IPS DF 4.7 (cell line): ENCODE data around the gene AJAP1.
"Not testable (repeated sequence)": the region's sequence is repeated elsewhere in the genome, so short reads cannot be mapped to it uniquely, and the experiment has no call there.

Experiments used
- DNase-seq: peaks from one replicate; pipeline ENCODE4 v3.0.0-alpha.2; 2013; ENCODE audit warnings: low spot score; ENCODE audit errors: extremely low read depth

AJAP1 gene, protein sequence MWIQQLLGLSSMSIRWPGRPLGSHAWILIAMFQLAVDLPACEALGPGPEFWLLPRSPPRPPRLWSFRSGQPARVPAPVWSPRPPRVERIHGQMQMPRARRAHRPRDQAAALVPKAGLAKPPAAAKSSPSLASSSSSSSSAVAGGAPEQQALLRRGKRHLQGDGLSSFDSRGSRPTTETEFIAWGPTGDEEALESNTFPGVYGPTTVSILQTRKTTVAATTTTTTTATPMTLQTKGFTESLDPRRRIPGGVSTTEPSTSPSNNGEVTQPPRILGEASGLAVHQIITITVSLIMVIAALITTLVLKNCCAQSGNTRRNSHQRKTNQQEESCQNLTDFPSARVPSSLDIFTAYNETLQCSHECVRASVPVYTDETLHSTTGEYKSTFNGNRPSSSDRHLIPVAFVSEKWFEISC

DNA sequence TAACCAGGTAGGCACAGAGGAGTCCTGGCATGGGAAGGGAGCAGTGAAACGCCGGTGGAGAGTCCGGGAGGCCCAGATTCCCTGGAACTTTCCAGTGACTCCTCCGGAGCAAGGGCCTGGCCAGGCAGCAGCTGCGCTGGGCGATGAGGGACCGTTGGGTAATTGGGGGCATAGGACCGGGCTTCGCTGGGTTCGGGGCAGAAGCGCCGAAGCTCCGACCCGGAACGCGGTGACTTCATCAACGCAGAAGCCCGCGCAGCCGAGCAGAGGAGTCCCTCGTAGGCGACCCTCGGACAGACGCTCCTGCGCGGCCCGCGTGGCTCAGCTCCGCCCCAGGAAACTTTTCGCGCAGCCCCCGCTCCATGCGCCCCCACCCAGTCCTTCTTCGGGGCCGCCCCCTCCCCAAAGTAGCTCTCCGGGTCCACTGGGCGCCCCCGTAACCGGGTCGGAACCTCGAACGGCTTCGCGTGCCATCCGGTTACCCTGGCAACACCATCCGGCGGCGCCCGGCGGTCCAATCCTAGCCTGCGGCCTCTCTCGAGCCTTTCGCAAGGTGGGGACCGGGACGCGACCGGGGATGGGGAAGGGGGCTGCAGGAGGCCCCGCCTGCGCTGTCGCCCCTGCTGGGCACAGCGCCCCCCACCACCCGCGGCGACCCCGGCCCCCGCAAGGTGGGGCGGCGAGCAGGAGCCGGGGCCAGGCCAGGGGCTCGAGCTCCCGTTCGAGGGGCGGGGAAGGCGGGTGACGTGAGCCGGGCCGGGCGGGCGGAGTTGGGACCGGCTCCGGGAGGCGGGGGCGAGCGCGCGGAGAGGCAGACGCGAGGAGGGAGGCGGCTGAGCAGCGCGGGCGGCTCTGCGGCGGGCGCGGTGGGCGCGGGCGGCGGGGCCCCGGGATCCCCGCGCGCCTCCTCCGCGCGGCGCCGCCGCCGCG lies at the start of gene AJAP1:
Gene AJAP1 (plus strand): TSS at position 814 of the 930 bp plus-strand sequence. CDS start 817 bp downstream, outside the sequence.
- DNase-seq: no peak

DNA sequence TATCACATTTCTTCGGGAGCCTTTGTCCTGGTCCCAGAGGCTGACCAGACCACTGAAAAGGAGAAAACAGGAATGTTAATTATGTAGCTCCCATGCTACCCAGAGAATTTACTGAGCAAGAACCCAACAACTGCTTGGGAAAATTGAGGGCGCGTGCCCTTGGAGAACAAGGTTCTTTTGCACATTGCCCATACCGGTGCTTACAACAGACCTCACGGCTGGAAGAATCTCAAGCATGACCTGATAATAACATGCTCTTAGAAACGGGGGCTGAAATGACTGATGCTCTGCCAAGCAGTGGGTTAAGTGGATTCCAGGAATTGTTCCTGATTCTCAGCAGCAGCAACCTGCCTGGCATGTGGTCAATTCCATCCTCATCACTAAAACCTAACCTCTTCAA lies 49.3 kb upstream of the AJAP1 start:
- no peak for DNase-seq

GRCh38 chr1:4611563-4612341 lies 42.7 kb upstream of the AJAP1 start:
- DNase-seq: no peak

DNA sequence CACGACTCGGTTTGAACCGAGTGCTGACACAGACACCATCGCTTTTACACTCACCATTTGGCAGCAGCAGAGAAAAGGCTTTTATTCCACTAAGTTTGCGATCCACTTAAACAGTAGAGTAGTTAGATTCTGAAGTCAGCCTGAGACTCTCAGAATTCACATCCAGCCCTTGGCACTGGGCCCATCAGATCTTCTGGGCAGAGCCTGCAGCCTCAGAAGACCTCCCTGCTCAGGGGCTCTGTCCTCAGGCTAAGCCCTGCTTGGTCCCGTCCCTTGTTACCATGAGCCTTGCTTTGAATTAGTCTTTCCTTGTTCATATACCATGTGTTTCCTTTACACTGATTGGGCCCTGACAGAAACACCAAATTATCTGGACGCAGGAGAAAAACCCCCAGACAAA lies 41.4 kb upstream of the AJAP1 start:
- DNase-seq: no peak

- no peak for DNase-seq
Observed at GRCh38 chr1:4613606-4614370, 40.6 kb upstream of the AJAP1 start.

DNA sequence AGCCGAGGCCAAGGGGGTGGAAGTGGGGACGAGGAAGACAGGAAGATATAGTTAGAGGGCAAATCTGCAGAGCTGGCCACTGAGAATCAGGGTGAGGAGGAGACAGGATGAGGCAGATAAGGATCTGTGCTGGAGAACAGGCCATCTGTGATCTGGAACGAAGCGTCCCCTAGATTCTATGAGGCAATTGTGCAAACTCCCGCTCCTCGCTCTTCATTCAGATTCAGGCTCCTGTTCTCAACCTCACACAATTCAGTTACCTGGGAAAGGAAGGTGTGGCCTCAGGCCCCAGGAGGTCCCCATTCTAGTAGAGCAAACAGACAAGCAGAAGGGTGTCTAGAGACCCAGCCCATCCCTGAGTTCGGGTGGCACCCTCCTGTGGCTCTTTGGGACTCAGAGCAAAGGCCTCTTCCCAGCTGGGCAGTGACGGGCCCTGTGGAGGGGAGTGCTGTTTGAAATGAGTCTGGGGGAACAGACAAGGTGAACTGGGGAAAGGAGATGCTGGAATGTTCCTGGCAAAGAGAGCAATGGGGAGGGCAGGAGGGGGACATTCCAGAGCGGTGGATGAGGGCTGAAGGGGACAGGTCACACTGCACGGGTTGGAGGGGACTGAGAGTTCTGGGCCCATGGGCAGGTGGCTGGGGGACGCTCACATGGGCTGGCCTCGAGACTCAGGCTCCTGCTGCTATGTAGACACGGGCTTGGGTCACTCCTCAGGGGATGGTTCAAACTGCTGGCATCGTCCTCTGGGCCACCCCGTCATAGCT lies 39.9 kb upstream of the AJAP1 start:
- no peak for DNase-seq

- no peak for DNase-seq
Observed at GRCh38 chr1:4615138-4615470, 39.3 kb upstream of the AJAP1 start.

DNA sequence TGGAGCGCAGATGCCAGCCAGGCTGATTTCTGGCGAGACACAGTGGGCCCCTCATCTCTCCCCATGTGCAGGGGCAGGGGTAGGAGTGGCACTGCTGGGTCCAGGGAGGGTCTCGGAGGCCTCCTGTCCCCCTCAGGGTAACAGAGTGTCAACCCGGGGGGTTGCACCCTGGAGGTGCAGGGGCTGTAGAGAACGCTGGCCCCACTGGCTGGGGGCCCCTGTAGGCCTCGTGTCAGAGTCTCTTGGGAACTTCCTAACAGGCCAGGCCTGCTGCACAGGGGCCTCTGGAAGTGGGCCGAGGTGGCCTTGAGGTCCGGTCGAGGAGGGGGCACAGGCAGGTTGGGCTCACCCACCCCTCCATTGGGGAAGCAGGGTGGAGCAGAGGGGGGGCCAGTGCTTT lies 38.9 kb upstream of the AJAP1 start:
- DNase-seq: no peak

GRCh38 chr1:4616831-4617465 lies 37.5 kb upstream of the AJAP1 start:
- DNase-seq: no peak

GRCh38 chr1:4617506-4617905 lies 36.9 kb upstream of the AJAP1 start:
- DNase-seq: no peak

- DNase-seq: not testable (repeated sequence)
Observed at GRCh38 chr1:4618827-4619226, 35.6 kb upstream of the AJAP1 start.

- no peak for DNase-seq
Observed at GRCh38 chr1:4621646-4622045, 32.8 kb upstream of the AJAP1 start.

GRCh38 chr1:4622821-4623220 lies 31.6 kb upstream of the AJAP1 start:
- no peak for DNase-seq

GRCh38 chr1:4624141-4624715 lies 30.2 kb upstream of the AJAP1 start:
- no peak for DNase-seq

DNA sequence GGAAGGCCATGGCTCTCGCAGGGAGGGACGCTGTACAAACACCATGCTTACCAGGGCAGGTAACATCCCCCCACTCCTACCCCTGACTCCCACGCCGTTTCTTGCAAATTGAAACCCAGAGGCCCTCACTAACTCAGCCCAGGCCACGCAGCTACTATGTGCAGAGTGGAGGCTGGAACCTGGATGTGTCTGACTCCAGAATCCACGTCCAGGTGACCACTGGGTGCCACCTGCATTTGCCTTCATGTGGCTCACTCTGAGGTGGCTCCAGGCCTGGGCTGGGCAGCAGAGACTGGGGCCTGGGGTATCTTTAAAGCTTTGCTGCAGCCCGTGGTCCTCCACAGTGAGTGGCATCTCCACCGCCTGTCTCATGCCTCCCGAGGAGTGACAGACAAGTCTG lies 29.6 kb upstream of the AJAP1 start:
- DNase-seq: no peak

- no peak for DNase-seq
Observed at GRCh38 chr1:4626061-4626460, 28.3 kb upstream of the AJAP1 start.

GRCh38 chr1:4626560-4627319 lies 27.7 kb upstream of the AJAP1 start:
- no peak for DNase-seq

DNA sequence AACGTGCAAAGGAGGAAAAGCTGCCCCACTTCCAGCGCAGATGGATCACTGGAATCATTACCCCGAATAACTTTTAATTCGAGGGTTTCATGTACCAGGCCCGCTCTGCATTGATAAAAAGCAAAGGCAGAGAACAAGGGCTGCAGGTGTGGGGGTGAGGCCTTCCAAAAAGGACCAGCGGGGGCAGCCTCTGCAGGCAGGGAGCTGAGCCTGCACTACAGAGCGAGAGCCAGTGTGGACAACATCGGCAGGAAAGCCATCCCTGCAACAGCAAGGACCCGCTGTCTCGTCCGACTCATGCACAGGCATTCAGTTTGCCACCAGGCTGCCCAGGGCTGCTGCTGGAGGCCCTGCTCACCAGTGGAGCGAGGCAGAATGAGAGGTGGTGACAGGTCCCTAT lies 27.1 kb upstream of the AJAP1 start:
- no peak for DNase-seq

GRCh38 chr1:4628992-4629391 lies 25.4 kb upstream of the AJAP1 start:
- no peak for DNase-seq
